Measurements from ENCODE around the gene SPTBN1. TPM values are rescaled to one million over a fixed set of nuclear protein-coding genes. Genes with fewer than 3 reads are reported as not detected.

SPTBN1 gene
- total and polyA plus RNA-seq, 2 experiments from 2014 or later = 58.1 to 204 TPM

- H2AFZ ChIP-seq = no peak overlapping the region
- Mint-ChIP-seq H3K27me3 (ENCODE audit: insufficient read depth, low read depth, poor library complexity) (no peaks in the 10 kb centered on the region), H3K36me3 (ENCODE audit: low read depth) (peaks cover 21% of the 10 kb centered on the region), H3K9me3 (no peaks in the 10 kb centered on the region), H3K27ac (0 out of 2 replicates have a peak overlapping the region, but pooled peaks have one; percentile 2), H3K4me3 (no peak overlapping the region), H3K4me1 (peaks cover 55% of the 10 kb centered on the region)
- no peak overlapping the region for H3K4me2 ChIP-seq
- peaks cover 10% of the 10 kb centered on the region for H3K36me3 ChIP-seq (ENCODE audit: insufficient read depth)
- no peaks in the 10 kb centered on the region for H3K9me2 ChIP-seq (ENCODE audit: insufficient read depth)
- H3K27ac ChIP-seq (ENCODE audit: low read depth) = no peak overlapping the region
- H3K79me2 ChIP-seq (replicated peaks; ENCODE audit: insufficient read depth) = peaks cover 88% of the 10 kb centered on the region
- H3K4me3 ChIP-seq = no peak overlapping the region
- DNase-seq (ENCODE audit: low spot score) = no peak
- H3F3A ChIP-seq (replicated peaks; ENCODE audit: low read depth) = no peaks in the 10 kb centered on the region
- ATAC-seq = no peak
- H4K20me1 ChIP-seq (replicated peaks; ENCODE audit: insufficient read depth) = peaks cover 52% of the 10 kb centered on the region
- TF ChIP-seq ZNF462 (CRISPR knock-in tag; IDR thresholded peaks at IDR 0.05) = no peak
- TF ChIP-seq NANOG (IDR thresholded peaks at IDR 0.05; ENCODE audit: borderline replicate concordance) = no peak
- no peak for TF ChIP-seq EZH2phosphoT487 (IDR thresholded peaks at IDR 0.05; ENCODE audit: unreplicated experiment)
- TF ChIP-seq POLR2AphosphoS5 (IDR thresholded peaks at IDR 0.05; ENCODE audit: low read depth) = no peak
- TF ChIP-seq REST (IDR thresholded peaks at IDR 0.05; ENCODE audit: unreplicated experiment) = no peak
- no peak for TF ChIP-seq ETS1 (IDR thresholded peaks at IDR 0.05)
- TF ChIP-seq ZNF331 (CRISPR knock-in tag; IDR thresholded peaks at IDR 0.05; ENCODE audit: low read depth) = no peak
- TF ChIP-seq STAT1 (IDR thresholded peaks at IDR 0.05; ENCODE audit: unreplicated experiment) = no peak
- TF ChIP-seq CTCF (conservative IDR thresholded peaks at IDR 0.05; ENCODE audit: low read depth in 2 of 2) = no peak
- no peak for TF ChIP-seq JUNB (IDR thresholded peaks at IDR 0.05; ENCODE audit: unreplicated experiment)
- TF ChIP-seq ZNF114 (CRISPR knock-in tag; IDR thresholded peaks at IDR 0.05) = no peak
- no peak for TF ChIP-seq EZH2 (IDR thresholded peaks at IDR 0.05; ENCODE audit: low read depth, unreplicated experiment)
- no peaks in the 10 kb centered on the region for H3K27me3 ChIP-seq (ENCODE audit: insufficient read depth)
- H3K4me1 ChIP-seq (ENCODE audit: insufficient read depth) = peaks cover 32% of the 10 kb centered on the region
These were observed 155.9 kb downstream of the SPTBN1 start for GRCh38 chr2:54611830-54612545.

Measured in GM23338 (cell line).